ENCODE data around the gene SPEM3.
"Not testable (repeated sequence)": the region's sequence is repeated elsewhere in the genome, so short reads cannot be mapped to it uniquely, and the experiment has no call there.

Gene SPEM3

DNA sequence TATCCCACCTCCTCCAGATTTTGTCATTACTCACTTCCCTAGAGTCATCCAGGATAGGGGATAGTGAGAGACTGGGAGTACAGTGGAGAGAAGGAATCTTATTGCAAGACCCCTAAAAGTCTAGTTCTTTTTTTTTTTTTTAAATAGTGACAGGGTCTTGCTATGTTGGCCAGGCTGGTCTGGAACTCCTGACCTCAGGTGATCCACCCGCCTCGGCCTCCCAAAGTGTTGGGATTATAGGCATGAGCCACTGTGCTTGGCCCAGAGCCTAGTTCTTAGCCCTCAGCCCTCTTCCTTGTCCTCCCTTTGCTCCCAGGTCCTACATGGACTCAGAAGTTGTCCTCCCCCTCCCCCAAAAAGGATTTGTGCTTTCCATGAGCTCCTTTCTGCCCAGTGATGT lies 13.5 kb downstream of the SPEM3 start:
- no peak for DNase-seq (ENCODE audit: low spot score)

DNA sequence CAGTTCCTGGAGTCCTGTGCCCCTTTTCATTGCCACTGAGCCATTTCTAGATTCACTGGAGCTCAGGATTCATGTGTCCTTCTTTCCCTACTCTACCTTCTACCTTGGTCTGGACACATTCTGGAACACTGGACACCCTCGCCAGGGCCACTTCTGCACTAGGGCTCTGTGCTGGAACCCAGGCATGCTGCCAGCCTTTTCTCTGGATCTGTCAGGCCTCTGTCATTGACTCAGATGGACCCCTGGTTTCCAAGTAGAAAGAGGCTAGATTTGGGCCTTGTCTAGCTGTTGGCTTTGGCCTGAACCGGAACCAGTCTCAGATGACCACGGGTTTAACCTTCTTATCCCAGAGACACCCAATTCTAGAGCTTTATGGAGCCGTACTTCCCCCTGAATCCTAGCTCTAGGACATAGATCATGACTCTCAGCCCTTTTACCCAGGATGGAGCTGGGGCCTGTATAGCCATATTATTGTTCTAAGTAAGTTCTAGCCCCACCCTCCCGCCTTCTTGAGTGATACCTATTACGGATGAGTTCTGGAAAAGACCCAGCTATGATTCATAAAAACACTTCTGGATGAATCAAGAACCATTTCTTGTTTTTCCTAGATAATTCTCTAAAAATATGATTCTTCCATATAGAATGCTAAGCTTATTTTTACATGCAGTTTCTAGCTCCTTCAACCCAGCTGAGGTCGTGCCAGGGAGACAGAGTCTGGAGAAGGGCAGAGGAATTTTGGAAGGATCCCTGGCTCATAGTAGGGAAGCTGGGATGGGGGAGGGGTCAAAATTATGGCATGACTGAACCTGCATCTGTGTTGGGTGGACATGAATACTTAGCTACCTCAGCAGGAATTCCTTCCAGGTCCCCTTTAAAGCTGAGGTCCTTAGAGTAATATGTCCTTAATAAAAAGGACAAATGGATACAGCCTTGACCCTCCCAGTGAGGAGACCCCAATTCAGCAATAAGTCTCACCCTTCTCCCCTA lies 15.1 kb downstream of the SPEM3 start:
- no peak for DNase-seq (ENCODE audit: low spot score)

DNA sequence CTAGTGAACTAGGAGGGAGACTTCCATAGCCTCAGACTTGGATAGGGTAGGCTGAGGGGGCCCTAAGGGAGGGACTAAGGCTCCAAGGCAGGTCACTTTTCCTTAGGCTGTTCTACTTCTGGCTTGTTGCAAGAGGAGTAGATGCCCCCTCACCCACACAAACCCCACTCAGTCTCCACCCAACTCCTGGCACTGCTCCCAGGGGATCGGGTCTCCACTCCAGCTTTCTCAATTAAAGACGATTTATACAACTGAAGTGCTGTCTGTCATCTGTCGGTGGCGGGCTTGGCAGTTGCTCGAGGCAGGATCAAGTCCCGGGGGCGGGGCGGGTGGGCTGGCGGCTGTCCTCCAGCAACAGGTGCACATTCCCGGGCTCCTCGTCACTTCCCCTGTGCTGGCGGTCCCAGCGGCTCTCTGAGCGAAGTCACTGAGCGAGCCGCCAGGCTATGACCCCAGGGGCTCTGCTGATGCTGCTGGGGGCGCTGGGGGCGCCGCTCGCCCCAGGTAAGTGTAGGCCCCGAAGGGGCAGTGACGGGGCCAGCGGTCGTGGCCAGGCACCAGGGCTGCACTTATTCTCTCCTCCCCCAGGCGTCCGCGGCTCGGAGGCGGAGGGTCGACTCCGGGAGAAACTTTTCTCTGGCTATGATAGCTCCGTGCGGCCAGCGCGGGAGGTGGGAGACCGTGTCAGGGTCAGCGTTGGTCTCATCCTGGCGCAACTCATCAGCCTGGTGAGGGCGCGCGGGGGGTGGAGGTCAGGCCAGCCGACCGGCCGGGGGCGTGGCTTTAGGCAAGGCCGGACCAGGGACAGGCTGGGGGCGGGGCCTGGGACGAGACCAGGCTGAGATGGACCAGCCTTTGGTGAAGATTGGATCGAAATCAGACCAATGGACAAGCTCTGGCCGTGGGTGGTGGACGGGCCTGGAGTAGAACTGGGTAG lies 16.3 kb downstream of the SPEM3 start, which contains the start of gene CHRNB1:
Gene CHRNB1 (plus strand): TSS at position 380 of the 937 bp plus-strand sequence. CDS start 67 bp downstream, at position 447.
- DNase-seq (ENCODE audit: low spot score), result peak; percentile 79

DNA sequence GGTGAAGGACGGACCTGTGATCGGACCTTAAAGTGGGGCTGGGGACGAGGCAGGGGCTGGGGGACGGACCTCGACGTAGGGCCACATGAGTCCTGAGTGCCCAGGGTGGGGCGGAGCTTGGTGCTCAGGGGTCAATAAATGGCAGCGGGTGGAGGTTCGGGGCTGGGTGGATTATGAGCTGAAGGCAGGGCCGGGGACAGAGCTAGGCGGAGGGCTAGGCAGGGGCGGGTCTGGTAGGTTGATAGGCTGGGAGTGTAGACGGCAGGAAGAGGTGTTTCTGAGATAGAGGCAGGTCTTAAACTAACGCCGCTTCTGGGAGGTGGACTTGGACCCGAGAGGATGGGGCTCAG lies 16.9 kb downstream of the SPEM3 start:
- DNase-seq (ENCODE audit: low spot score), result no peak

DNA sequence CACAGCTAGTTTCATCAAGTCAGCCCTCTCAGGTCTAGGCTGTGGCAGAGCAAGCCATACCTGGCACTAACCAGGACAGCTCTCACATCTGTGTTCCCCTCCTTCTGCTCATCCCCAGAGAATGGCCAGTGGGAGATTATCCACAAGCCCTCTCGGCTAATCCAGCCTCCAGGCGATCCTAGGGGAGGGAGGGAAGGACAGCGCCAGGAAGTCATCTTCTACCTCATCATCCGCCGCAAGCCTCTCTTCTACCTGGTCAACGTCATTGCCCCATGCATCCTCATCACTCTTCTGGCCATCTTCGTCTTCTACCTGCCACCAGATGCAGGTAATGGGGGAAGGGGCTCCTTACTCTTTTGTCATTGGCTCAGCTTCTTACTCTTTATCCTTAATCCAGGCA lies 19.8 kb downstream of the SPEM3 start:
- no peak for DNase-seq (ENCODE audit: low spot score)

DNA sequence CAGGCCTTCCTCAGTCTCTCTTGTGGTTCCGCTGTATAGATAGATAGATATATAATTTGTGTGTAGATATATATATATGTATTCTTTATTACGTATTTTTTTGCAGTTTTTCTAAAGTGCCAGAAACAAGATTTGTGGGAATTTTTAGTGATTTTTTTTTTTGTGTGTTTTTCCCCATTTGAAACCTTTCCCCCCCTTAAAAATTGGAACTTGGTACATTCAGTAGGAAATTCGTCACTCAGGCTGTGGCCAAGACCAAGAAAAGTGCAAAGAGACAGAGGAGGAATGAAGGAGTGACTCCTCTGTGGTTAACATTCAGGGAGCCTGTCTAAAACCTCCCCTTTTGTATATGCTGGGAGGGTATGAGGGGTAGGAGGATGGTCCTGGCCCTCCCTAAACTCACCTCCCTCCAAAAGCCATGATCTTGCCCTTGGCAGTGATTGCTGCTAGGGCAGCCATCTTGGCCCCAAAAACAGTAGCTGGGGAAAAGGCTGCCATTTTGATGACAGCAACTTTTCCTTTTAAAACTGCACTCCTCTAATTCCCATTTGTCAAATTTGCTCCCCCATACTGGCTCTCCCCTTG lies 31.4 kb downstream of the SPEM3 start:
- DNase-seq (ENCODE audit: low spot score), result no peak

DNA sequence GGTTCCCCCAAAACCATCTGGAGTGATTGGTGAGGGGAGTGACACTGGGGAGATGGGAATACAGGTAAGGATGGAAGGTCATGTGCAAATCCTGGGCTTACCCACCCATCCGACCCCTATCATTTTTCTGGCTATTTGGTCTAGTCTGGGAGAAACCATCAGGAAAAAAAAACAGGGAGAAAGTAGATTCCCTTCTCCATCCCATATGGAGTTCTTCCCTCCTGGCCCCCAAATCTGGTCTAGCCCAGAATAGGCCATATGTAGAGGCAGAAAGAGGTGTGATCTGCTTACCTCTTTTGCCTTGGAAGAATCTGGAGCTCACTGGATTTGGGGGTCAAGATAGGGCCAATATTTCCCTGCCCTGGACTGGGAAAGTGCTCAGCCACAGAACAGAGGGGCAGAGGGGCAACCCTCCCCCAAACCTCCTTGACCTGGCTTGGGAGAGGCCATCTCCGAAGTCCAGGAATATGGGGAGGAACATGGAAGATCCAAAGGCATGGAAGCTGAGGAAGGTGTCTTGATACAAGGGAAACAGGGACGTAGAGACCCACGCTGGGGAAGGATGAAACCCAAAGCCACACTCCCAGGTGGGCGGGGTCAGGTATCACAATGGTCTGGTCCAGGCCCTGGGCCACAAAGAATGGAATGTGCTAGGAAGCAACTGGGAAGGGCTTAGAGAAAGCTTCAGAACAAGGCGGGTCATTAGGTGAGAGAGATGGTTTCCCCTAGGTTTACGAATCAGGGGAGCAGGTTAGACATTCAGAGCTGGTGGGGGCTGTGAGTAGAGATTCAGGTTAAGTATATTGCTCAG lies 32.4 kb downstream of the SPEM3 start:
- no peak for DNase-seq (ENCODE audit: low spot score)

DNA sequence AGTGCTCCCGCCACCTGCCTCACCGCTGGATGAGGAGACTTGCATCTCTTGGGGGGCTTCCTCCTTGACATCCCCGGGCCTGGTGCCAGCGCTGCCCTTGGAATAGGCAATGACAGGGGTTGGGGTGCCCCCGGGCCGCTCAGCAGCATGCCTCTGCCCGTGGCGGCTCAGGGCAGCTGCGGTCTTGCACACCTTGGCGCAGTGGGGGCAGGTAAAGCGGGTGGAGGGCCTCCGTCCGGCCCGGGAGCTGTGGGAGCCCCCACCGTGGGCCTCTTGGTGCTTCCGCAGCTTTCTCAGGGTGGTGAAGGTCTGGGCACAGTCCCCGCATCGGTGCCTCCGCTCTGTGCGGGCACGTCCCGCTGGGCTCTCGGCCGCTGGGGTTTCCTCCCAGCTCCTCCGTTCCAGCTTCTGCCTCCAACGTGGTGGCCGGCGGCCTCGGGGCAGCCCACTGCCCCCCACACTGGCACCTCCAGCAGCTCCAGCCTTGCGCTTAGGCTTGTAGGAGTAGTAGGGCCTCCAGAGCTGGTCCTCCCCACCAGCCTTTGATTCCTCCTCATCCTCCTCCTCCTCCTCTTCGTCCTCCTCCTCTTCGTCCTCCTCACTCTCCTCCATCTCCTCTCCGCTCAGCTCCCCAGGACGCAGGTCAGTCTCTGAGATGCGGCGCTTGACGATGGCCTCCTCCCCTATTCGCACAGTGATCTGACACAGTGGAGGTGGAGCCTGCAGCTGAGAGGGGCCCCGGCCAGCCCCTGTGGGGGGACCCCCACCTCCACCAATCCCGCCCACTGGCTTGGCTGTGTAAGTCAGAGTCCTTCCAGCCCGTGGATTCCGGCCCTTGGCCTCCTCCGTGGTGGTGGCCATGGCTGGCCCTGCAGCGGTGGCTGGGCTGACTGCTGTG lies 34.1 kb downstream of the SPEM3 start:
- DNase-seq (ENCODE audit: low spot score), result no peak

DNA sequence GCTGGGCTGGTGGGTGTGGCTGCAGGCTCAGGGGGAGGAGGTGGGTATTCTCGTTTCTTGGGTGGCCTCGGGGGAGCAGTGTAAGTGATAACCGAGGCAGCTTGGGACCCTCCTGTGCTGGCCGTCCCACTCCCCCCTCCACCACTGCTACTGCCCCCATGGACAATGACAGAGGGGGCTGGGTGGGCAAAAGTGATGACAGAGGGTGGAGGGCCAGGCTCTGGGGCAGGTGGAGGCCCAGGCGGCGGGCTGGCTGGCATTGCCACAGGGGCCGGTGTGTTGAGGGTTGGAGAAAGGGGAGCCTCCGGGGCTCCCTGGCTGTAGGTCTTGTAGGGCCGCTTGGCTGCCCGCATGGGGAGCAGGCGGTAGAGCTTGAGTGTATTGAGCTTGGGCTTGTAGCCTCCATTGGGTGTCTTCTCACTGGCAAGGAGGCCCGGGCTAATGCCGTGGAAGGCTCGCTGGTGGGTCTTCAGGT lies 34.8 kb downstream of the SPEM3 start:
- no peak for DNase-seq (ENCODE audit: low spot score)

DNA sequence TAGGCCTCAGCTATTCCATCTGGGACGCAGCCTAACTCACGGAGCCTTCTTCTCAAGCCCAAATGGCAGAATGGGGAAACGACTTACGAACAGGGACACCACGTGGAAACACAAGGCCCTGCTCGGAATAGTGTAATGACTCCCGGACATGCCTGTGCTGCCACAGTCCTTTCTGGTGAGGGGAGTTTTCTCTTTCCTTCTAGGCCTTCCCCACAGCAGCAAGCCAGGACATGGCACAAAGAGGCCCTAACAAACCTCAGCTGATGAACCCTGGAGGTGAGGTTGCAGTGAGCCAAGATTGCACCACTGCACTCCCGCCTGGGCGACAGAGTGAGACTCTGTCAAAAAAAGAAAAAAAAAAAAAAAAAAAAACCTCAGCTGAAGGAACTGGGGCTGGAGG lies 35.4 kb downstream of the SPEM3 start:
- DNase-seq (ENCODE audit: low spot score), result no peak

DNA sequence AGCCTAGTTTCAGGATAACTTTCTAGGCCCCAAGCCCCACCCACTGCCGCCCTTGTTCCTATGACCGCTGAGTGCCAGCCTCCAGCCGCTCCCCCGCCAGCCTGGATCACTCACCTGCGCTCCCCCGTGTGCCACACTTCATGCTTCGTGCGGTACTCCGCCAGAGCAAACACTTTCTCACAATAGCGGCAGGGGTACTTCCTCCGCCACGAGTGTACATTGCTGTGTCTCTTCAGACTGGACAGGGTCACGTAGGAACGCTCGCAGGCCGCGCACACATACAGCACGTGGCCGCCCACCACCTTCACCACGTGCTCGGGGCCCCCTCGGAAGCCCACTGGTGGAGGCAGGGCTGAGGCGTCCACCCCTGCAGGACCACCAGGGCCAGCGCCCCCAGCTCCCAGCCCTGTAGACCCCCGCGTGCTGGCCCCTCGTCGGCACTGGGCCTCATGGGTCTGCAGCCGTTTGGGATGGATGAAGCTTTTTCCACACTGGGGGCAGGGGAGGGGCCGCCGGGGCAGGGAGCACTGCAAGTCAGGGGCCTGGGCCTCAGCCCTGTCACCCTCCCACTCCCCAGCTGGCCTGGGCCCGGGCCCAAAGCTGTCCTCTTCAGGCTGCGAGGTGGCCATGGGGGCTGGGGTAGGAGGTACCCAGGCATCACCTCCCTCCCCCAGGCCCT lies 37.1 kb downstream of the SPEM3 start:
- DNase-seq (ENCODE audit: low spot score), result no peak

DNA sequence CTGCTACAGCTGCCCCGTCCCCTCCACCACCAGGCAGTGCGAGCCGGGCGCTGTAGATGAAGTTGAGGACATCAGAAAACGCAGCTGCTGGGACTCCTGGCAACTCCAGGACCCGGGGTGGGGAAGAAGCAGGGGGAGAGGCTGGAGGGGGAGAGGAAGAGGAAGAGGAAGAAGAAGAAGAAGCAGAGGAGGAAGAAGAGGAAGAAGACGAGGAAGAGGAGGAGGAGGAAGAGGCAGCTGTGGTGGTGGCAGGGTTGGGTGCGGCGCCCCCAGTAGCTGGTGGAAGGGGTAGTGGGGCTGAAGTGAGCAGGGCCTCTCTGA lies 37.6 kb downstream of the SPEM3 start:
- no peak for DNase-seq (ENCODE audit: low spot score)

DNA sequence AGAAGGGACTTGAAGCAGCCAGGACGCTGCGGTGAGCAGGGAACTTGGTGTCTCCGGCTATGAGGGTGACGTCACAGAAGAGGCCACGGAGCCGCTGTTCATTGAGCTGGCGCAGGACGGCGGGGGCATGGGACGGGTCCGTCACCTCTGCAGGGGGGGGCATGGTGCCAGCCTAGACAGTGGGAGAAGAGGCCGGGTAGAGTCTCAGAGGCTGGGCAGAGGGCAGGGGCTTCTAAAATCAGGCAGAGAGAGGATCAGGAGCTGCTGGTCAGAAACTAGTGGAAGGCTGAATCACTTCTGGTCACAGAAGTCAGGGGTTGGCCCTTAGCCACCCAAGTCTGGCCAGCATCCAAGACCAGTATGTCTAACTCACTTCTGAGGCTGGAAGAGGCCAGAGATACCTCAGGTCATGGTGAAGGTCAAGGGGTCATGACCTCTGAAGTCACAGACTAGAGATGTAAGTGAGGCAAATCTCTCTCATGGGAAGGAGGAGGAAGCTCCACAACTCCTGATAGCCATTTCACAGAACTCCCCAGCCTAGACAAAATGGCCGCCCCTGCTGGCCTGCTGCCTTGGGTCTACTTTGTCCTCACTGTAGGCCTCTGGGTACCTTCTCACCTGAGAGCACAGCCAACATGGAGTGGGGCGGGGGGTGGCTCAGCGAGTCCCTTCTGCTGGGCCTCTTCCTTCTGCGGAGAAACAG lies 38.1 kb downstream of the SPEM3 start:
- no peak for DNase-seq (ENCODE audit: low spot score)

DNA sequence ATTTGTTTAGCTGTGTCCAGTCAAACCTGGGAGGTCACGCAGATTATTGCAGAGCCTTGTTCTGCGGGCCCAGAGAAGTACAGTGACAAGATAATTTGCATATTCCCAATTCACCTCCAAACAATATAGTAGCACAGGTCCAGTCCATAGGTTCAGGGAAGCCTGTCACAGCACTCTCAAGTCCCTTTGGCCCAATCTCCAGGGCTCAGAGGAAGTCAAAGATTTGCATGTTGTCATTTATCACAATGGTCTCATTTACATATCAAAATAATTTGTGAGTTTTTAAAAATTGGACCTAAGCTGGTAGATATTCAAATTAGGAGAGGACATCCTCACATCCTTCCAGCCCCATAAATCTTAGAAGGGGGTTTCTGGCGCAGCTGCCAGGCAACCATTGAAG lies 38.8 kb downstream of the SPEM3 start:
- no peak for DNase-seq (ENCODE audit: low spot score)

DNA sequence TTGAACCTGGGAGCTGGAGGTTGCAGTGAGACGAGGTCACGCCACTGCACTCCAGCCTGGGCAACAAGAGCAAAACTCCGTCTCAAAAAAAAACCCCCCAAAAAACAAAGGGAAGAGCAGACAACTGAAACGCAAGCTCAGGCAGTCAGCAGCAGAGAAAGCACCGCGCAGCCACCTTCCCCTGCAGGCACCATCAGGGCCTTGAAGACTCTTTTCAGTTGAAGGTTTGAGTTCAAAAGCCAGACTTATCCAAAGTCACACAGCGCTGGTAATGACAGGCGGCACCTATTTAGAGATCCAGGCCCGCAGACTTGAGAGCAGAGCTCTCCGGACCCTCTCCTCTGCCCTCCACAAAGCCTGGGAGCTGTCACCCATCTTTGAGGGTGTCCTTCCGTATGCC lies 39.6 kb downstream of the SPEM3 start:
- DNase-seq (ENCODE audit: low spot score), result no peak

DNA sequence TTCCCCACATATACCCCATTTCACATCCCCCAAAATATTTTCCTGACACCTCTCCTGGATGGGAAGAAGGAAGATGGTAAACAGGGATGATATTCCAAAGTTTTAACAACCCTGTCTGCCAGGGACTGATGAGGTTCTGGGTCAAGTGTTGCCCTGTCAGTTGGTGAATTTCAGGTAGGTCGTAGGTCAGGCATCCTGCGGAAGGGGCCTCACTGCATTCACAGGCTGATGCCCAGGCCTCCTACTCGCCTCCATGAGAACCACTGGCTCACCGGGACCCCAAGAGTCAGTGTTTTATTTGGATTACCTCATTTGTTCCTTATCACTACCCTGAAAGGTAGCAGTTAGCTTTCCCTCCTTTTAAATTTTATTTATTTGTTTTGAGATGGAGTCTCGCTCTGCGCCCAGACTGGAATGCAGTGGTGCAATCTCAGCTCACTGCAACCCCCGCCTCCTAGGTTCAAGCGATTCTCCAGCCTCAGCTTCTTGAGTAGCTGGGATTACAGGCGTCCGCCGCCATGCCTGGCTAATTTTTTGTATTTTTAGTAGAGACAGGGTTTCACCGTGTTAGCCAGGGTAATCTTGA lies 40.2 kb downstream of the SPEM3 start:
- no peak for DNase-seq (ENCODE audit: low spot score)

DNA sequence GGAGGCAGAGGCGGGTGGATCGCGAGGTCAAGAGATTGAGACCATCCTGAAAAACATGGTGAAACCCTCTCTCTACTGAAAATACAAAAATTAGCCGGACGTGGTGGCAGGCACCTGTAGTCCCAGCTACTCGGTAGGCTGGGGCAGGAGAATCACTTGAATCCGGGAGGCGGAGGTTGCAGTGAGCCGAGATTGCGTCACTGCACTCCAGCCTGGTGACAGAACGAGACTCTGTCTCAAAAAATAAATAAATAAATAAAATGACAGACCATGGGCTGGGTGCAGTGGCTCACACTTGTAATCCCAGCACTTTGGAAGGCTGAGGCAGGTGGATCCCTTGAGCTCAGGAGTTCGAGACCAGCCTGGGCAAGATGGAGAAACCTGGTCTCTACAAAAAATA lies 41.2 kb downstream of the SPEM3 start:
- not testable (repeated sequence) for DNase-seq (ENCODE audit: low spot score)

DNA sequence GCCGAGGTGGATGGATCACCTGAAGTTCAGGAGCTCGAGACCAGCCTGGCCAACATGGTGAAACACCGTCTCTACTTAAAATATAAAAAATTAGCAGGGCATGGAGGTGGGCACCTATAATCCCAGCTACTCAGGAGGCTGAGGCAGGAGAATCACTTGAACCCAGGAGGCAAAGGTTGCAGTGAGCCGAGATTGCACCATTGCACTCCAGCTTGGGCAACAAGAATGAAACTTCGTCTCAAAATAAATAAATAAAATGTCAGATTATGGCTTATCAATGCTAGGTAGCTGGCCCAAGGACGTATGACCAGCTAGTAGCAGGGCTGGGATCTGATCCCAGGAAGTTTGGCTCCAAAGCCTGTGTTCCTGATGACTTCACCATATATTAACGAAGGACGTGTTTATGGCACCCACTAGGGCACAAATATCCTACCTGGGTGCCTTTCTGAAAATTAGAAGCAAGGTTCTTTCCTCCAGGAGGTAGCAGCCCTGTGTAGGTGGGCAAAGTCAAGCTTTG lies 41.9 kb downstream of the SPEM3 start:
- not testable (repeated sequence) for DNase-seq (ENCODE audit: low spot score)

DNA sequence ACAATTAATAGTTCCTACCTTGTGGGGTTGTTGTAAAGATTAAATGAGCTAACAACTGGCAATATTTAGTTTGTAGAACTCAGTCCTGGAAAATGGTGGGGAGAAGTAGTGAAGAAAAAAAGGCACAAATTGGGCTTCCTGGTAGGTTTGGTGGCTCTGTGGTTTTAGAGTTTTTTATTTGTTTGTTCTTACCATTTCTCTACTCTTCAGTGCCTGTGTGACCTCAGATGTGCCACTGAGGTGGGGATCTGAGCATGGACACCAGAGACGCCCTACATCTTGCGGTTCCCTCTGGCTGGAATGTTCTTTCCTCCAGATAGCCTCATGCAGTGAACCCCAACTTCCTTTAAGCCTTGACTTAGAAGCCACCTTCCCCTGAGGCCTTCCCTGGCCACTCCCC lies 43.1 kb downstream of the SPEM3 start:
- DNase-seq (ENCODE audit: low spot score), result no peak

All from left forelimb (tissue), 1 donor.